CD8-positive, alpha-beta memory T cell (primary cell): ENCODE data around the gene RBMS3. TPM values are rescaled to one million over a fixed set of nuclear protein-coding genes. Genes with fewer than 3 reads are reported as not detected.

Experiments
- CTCF ChIA-PET: fragments of 350-600 bp; sonication (Branson Sonifier 250); formaldehyde crosslinking; loops from one replicate; lab custom pipeline; 2021; ENCODE audit warnings: antibody characterized with exemption; lab: Charles Lee
- POLR2A ChIA-PET: fragments of 350-600 bp; sonication (Branson Sonifier 250); formaldehyde crosslinking; loops from one replicate; lab custom pipeline; 2021; ENCODE audit warnings: antibody characterized with exemption; lab: Charles Lee
- DNase-seq, 5 donors: peaks; one replicate each; pipeline versions ENCODE4 v3.0.0 to v3.0.0-alpha.2; 2020 to 2022; ENCODE audit warnings: mixed read lengths in 1 of 5
- H3K27ac ChIP-seq: one replicate; pipeline ENCODE4 v1.7.0; 2013; ENCODE audit warnings: low read depth, mild to moderate bottlenecking, low read length, moderate library complexity
- H3K27me3 ChIP-seq: 2 replicates; pipeline ENCODE4 v1.7.0; 2013; ENCODE audit warnings: low read length, mild to moderate bottlenecking; ENCODE audit not compliant: insufficient read depth, poor library complexity, severe bottlenecking
- H3K36me3 ChIP-seq: 2 replicates; pipeline ENCODE4 v1.7.0; 2013; ENCODE audit warnings: mild to moderate bottlenecking, low read length, moderate library complexity; ENCODE audit not compliant: insufficient read depth
- H3K4me1 ChIP-seq: 2 replicates; pipeline ENCODE4 v1.7.0; 2013; ENCODE audit warnings: mild to moderate bottlenecking, low read length, moderate library complexity; ENCODE audit not compliant: insufficient read depth
- H3K4me3 ChIP-seq: 2 replicates; pipeline ENCODE4 v1.7.0; 2013; ENCODE audit warnings: mild to moderate bottlenecking, low read length
- H3K9me3 ChIP-seq: 2 replicates; pipeline ENCODE4 v1.7.0; 2013; ENCODE audit warnings: mild to moderate bottlenecking, low read length
- H3K27ac Mint-ChIP-seq, 8 donors: one replicate each; pipeline ENCODE4 v1.8.0; 2020 to 2021; ENCODE audit warnings: mixed read lengths in 8 of 8, mild to moderate bottlenecking in 6 of 8, inconsistent platforms in 3 of 8, moderate library complexity in 3 of 8
- H3K27me3 Mint-ChIP-seq, 2 donors: one replicate each; pipeline ENCODE4 v1.8.0; 2020 to 2021; ENCODE audit warnings: mixed read lengths in 2 of 2, mild to moderate bottlenecking in 1 of 2, moderate library complexity in 1 of 2
- H3K36me3 Mint-ChIP-seq, 3 donors: one replicate each; pipeline ENCODE4 v1.8.0; 2020 to 2021; ENCODE audit warnings: mixed read lengths in 3 of 3, inconsistent platforms in 1 of 3, mild to moderate bottlenecking in 1 of 3
- H3K4me1 Mint-ChIP-seq, 3 donors: one replicate each; pipeline ENCODE4 v1.8.0; 2020 to 2021; ENCODE audit warnings: mixed read lengths in 3 of 3, inconsistent platforms in 1 of 3, mild to moderate bottlenecking in 1 of 3
- H3K4me3 Mint-ChIP-seq, 7 donors: one replicate each; pipeline ENCODE4 v1.8.0; 2020 to 2021; ENCODE audit warnings: mixed read lengths in 7 of 7, mild to moderate bottlenecking in 6 of 7, moderate library complexity in 4 of 7, inconsistent platforms in 2 of 7
- H3K9me3 Mint-ChIP-seq, 5 donors: one replicate each; pipeline ENCODE4 v1.8.0; 2020 to 2022; ENCODE audit warnings: mixed read lengths in 5 of 5, mild to moderate bottlenecking in 3 of 5, moderate library complexity in 2 of 5, inconsistent platforms in 1 of 5
- polyA plus RNA-seq: library from polyadenylated mRNA; unstranded; fragments of 300-500 nt; fragmentation: Illumina TruSeq; gene quantifications from one replicate; pipeline ENCODE4 v1.2.3, GENCODE V29; 2021
- total RNA-seq, 2 experiments: library from RNA; stranded (reverse); gene quantifications; one replicate each; pipeline ENCODE4 v1.2.3, GENCODE V29; 2021

RBMS3 gene
- total and polyA plus RNA-seq, 3 experiments from 2014 or later: 0.21 to 0.33 (median 0.22) TPM

- POLR2A ChIA-PET: no interaction called here
Measured at GRCh38 chr3:29887451-29887850, 606.6 kb downstream of the RBMS3 start.

GRCh38 chr3:29889215-29889614 is 608.3 kb downstream of the RBMS3 start:
- H3K4me3 ChIP-seq: no peak overlapping the region
- no peak overlapping the region for H3K4me3 Mint-ChIP-seq
- ChIA-PET CTCF (no interaction called here), POLR2A (no interaction called here)
- H3K4me1 Mint-ChIP-seq: no peaks in the 10 kb centered on the region
- H3K36me3 Mint-ChIP-seq: peaks cover 0 to 2% (median 0%) of the 10 kb centered on the region in 3 donors
- H3K27me3 Mint-ChIP-seq: no peaks in the 10 kb centered on the region
- no peak for DNase-seq
- H3K9me3 ChIP-seq: no peaks in the 10 kb centered on the region
- no peak overlapping the region for H3K27ac ChIP-seq
- peaks cover 0 to 4% (median 0%) of the 10 kb centered on the region in 5 donors for H3K9me3 Mint-ChIP-seq
- H3K4me1 ChIP-seq: no peaks in the 10 kb centered on the region
- H3K36me3 ChIP-seq: no peaks in the 10 kb centered on the region
- H3K27me3 ChIP-seq: no peaks in the 10 kb centered on the region
- H3K27ac Mint-ChIP-seq: no peak overlapping the region

More at GRCh38 chr3:29887451-29887850, 606.6 kb downstream of the RBMS3 start:
- H3K36me3 Mint-ChIP-seq: no peaks in the 10 kb centered on the region
- Histone ChIP-seq H3K27me3 (no peaks in the 10 kb centered on the region), H3K4me1 (no peaks in the 10 kb centered on the region), H3K4me3 (no peak overlapping the region), H3K9me3 (no peaks in the 10 kb centered on the region), H3K27ac (no peak overlapping the region), H3K36me3 (no peaks in the 10 kb centered on the region)
- H3K27me3 Mint-ChIP-seq: no peaks in the 10 kb centered on the region
- H3K9me3 Mint-ChIP-seq: peaks cover 0 to 4% (median 0%) of the 10 kb centered on the region in 5 donors
- DNase-seq: no peak
- no peaks in the 10 kb centered on the region for H3K4me1 Mint-ChIP-seq
- H3K4me3 Mint-ChIP-seq: no peak overlapping the region
- H3K27ac Mint-ChIP-seq: no peak overlapping the region
- CTCF ChIA-PET: no interaction called here

- Histone ChIP-seq H3K36me3 (no peaks in the 10 kb centered on the region), H3K4me3 (no peak overlapping the region), H3K27ac (no peak overlapping the region), H3K4me1 (no peaks in the 10 kb centered on the region), H3K27me3 (no peaks in the 10 kb centered on the region), H3K9me3 (no peaks in the 10 kb centered on the region)
- no peak overlapping the region for H3K4me3 Mint-ChIP-seq
- no peak for DNase-seq
- no peaks in the 10 kb centered on the region for H3K27me3 Mint-ChIP-seq
- ChIA-PET POLR2A (no interaction called here), CTCF (no interaction called here)
- no peaks in the 10 kb centered on the region for H3K9me3 Mint-ChIP-seq
- peaks cover 0 to 2% (median 0%) of the 10 kb centered on the region in 3 donors for H3K36me3 Mint-ChIP-seq
- no peak overlapping the region for H3K27ac Mint-ChIP-seq
- H3K4me1 Mint-ChIP-seq: no peaks in the 10 kb centered on the region
Measured at GRCh38 chr3:29890801-29891200, 609.9 kb downstream of the RBMS3 start.

- H3K36me3 Mint-ChIP-seq: peaks cover 0 to 2% (median 0%) of the 10 kb centered on the region in 3 donors
- H3K4me1 Mint-ChIP-seq: no peaks in the 10 kb centered on the region
- no peaks in the 10 kb centered on the region for H3K36me3 ChIP-seq
- CTCF ChIA-PET: no interaction called here
- H3K27me3 ChIP-seq: no peaks in the 10 kb centered on the region
- DNase-seq: no peak
- H3K4me3 Mint-ChIP-seq: no peak overlapping the region
- H3K4me1 ChIP-seq: no peaks in the 10 kb centered on the region
- H3K4me3 ChIP-seq: no peak overlapping the region
- POLR2A ChIA-PET: no interaction called here
- H3K9me3 ChIP-seq: no peaks in the 10 kb centered on the region
- H3K27ac ChIP-seq: no peak overlapping the region
- H3K27me3 Mint-ChIP-seq: no peaks in the 10 kb centered on the region
- no peak overlapping the region for H3K27ac Mint-ChIP-seq
- H3K9me3 Mint-ChIP-seq: no peaks in the 10 kb centered on the region
Measured at GRCh38 chr3:29892976-29893554, 612.2 kb downstream of the RBMS3 start.

GRCh38 chr3:29896856-29897255 is 616.0 kb downstream of the RBMS3 start:
- Histone ChIP-seq H3K27me3 (no peaks in the 10 kb centered on the region), H3K4me3 (no peak overlapping the region), H3K36me3 (no peaks in the 10 kb centered on the region), H3K27ac (no peak overlapping the region), H3K9me3 (no peaks in the 10 kb centered on the region), H3K4me1 (no peaks in the 10 kb centered on the region)
- POLR2A ChIA-PET: no interaction called here
- peaks cover 0 to 2% (median 0%) of the 10 kb centered on the region in 3 donors for H3K36me3 Mint-ChIP-seq
- no peaks in the 10 kb centered on the region for H3K4me1 Mint-ChIP-seq
- H3K27me3 Mint-ChIP-seq: peaks cover 0 to 4% of the 10 kb centered on the region in 2 donors
- H3K4me3 Mint-ChIP-seq: no peak overlapping the region
- DNase-seq: no peak
- H3K27ac Mint-ChIP-seq: no peak overlapping the region
- no peaks in the 10 kb centered on the region for H3K9me3 Mint-ChIP-seq
- CTCF ChIA-PET: no interaction called here

GRCh38 chr3:29898171-29898965 is 617.5 kb downstream of the RBMS3 start:
- no peak overlapping the region for H3K27ac ChIP-seq
- H3K4me3 Mint-ChIP-seq: no peak overlapping the region
- H3K27me3 ChIP-seq: no peaks in the 10 kb centered on the region
- H3K4me3 ChIP-seq: no peak overlapping the region
- H3K27me3 Mint-ChIP-seq: peaks cover 0 to 4% of the 10 kb centered on the region in 2 donors
- DNase-seq: no peak
- POLR2A ChIA-PET: no interaction called here
- H3K36me3 Mint-ChIP-seq: peaks cover 0 to 2% (median 0%) of the 10 kb centered on the region in 3 donors
- H3K27ac Mint-ChIP-seq: no peak overlapping the region
- no peaks in the 10 kb centered on the region for H3K4me1 Mint-ChIP-seq
- no peaks in the 10 kb centered on the region for H3K36me3 ChIP-seq
- no peaks in the 10 kb centered on the region for H3K9me3 Mint-ChIP-seq
- no peaks in the 10 kb centered on the region for H3K9me3 ChIP-seq
- H3K4me1 ChIP-seq: no peaks in the 10 kb centered on the region
- CTCF ChIA-PET: no interaction called here

GRCh38 chr3:29899021-29899420 is 618.1 kb downstream of the RBMS3 start:
- Mint-ChIP-seq H3K4me3 (no peak overlapping the region), H3K36me3 (no peaks in the 10 kb centered on the region), H3K27me3 (peaks cover 0 to 4% of the 10 kb centered on the region in 2 donors), H3K27ac (no peak overlapping the region), H3K9me3 (no peaks in the 10 kb centered on the region), H3K4me1 (no peaks in the 10 kb centered on the region)
- Histone ChIP-seq H3K36me3 (no peaks in the 10 kb centered on the region), H3K4me1 (no peaks in the 10 kb centered on the region), H3K27ac (no peak overlapping the region), H3K9me3 (no peaks in the 10 kb centered on the region), H3K4me3 (no peak overlapping the region), H3K27me3 (no peaks in the 10 kb centered on the region)
- CTCF ChIA-PET: no interaction called here
- POLR2A ChIA-PET: no interaction called here
- no peak for DNase-seq

GRCh38 chr3:29901097-29901496 is 620.2 kb downstream of the RBMS3 start:
- DNase-seq: no peak
- no peaks in the 10 kb centered on the region for H3K36me3 Mint-ChIP-seq
- no peaks in the 10 kb centered on the region for H3K9me3 Mint-ChIP-seq
- H3K27ac ChIP-seq: no peak overlapping the region
- ChIA-PET CTCF (no interaction called here), POLR2A (no interaction called here)
- H3K27ac Mint-ChIP-seq: no peak overlapping the region
- H3K4me3 Mint-ChIP-seq: no peak overlapping the region
- H3K36me3 ChIP-seq: no peaks in the 10 kb centered on the region
- H3K4me3 ChIP-seq: no peak overlapping the region
- no peaks in the 10 kb centered on the region for H3K9me3 ChIP-seq
- H3K4me1 ChIP-seq: no peaks in the 10 kb centered on the region
- H3K27me3 ChIP-seq: no peaks in the 10 kb centered on the region
- H3K4me1 Mint-ChIP-seq: no peaks in the 10 kb centered on the region
- H3K27me3 Mint-ChIP-seq: peaks cover 0 to 4% of the 10 kb centered on the region in 2 donors
